CD14-positive monocyte (primary cell): ENCODE measurements around the gene CD320. TPM values are rescaled to one million over a fixed set of nuclear protein-coding genes. Genes with fewer than 3 reads are reported as not detected.
"Not testable (repeated sequence)": the region's sequence is repeated elsewhere in the genome, so short reads cannot be mapped to it uniquely, and the experiment has no call there.

Source experiments
- DNase-seq, 3 donors: peaks; one replicate each; pipeline ENCODE4 v3.0.0-alpha.2; 2011 to 2022
- H2AFZ ChIP-seq: 2 replicates; pipeline ENCODE4 v1.6.0; 2012; ENCODE audit warnings: mild to moderate bottlenecking, low read depth, low read length, inconsistent platforms; ENCODE audit not compliant: insufficient read depth, poor library complexity, severe bottlenecking
- H3K27ac ChIP-seq, 2 donors: 1 replicate in 1 of 2; 2 replicates in 1 of 2; pipeline ENCODE4 v1.5.1; 2012 to 2013; ENCODE audit warnings: low read length in 2 of 2, control low read depth in 1 of 2, inconsistent platforms in 1 of 2, low read depth in 1 of 2, mild to moderate bottlenecking in 1 of 2
- H3K27me3 ChIP-seq, 2 donors: one replicate each; pipeline versions ENCODE4 v1.6.0 to v1.6.1; 2011 to 2013; ENCODE audit warnings: low read length in 2 of 2; ENCODE audit not compliant: control insufficient read depth in 2 of 2, insufficient read depth in 2 of 2
- H3K36me3 ChIP-seq, 2 donors: replicated peaks in 1 of 2; 1 replicate in 1 of 2; 2 replicates in 1 of 2; pipeline versions ENCODE4 v1.5.1 to v1.6.1; 2012 to 2013; ENCODE audit warnings: low read length in 2 of 2, control low read depth in 1 of 2, inconsistent platforms in 1 of 2, mild to moderate bottlenecking in 1 of 2; ENCODE audit not compliant: insufficient read depth in 2 of 2, control insufficient read depth in 1 of 2
- H3K4me1 ChIP-seq, 2 donors: 1 replicate in 1 of 2; 2 replicates in 1 of 2; pipeline versions ENCODE4 v1.5.1 to v1.6.1; 2012 to 2013; ENCODE audit warnings: low read length in 2 of 2, control low read depth in 1 of 2, inconsistent platforms in 1 of 2, mild to moderate bottlenecking in 1 of 2, moderate library complexity in 1 of 2; ENCODE audit not compliant: insufficient read depth in 2 of 2, control insufficient read depth in 1 of 2
- H3K4me2 ChIP-seq: replicated peaks from 2 replicates; pipeline ENCODE3; 2012; ENCODE audit warnings: low read length, moderate library complexity, mild to moderate bottlenecking; ENCODE audit not compliant: poor library complexity, severe bottlenecking; ENCODE audit errors: extremely low read depth
- H3K4me3 ChIP-seq, 3 experiments: fragments of 200-600 bp in 1 of 3; sonication (generic) in 1 of 3; replicated peaks in 1 of 3; 1 replicate in 2 of 3; 2 replicates in 1 of 3; pipeline ENCODE4 v1.5.1; 2011 to 2013; ENCODE audit warnings: low read length in 3 of 3, mild to moderate bottlenecking in 3 of 3, control low read depth in 2 of 3, low read depth in 2 of 3, inconsistent platforms in 1 of 3, moderate library complexity in 1 of 3
- H3K79me2 ChIP-seq: 2 replicates; pipeline ENCODE4 v1.6.0; 2012; ENCODE audit warnings: mild to moderate bottlenecking, control low read depth, inconsistent platforms, low read length, moderate library complexity; ENCODE audit not compliant: insufficient read depth
- H3K9ac ChIP-seq: 2 replicates; pipeline ENCODE4 v1.6.0; 2017; ENCODE audit warnings: low read length, mild to moderate bottlenecking; ENCODE audit not compliant: insufficient read depth, poor library complexity, severe bottlenecking
- H3K9me3 ChIP-seq, 2 donors: replicated peaks in 1 of 2; 1 replicate in 1 of 2; 2 replicates in 1 of 2; pipeline versions ENCODE4 v1.5.1 to v1.6.1; 2012 to 2013; ENCODE audit warnings: low read length in 2 of 2, control low read depth in 1 of 2; ENCODE audit not compliant: control insufficient read depth in 1 of 2, insufficient read depth in 1 of 2
- H4K20me1 ChIP-seq: 2 replicates; pipeline ENCODE4 v1.6.0; 2012; ENCODE audit warnings: mild to moderate bottlenecking, low read length, control low read depth, moderate library complexity; ENCODE audit not compliant: insufficient read depth
- H3K27ac Mint-ChIP-seq, 7 donors: one replicate each; pipeline ENCODE4 v1.8.0; 2020; ENCODE audit warnings: mild to moderate bottlenecking in 7 of 7, mixed read lengths in 7 of 7, moderate library complexity in 6 of 7, inconsistent platforms in 2 of 7
- H3K27me3 Mint-ChIP-seq, 3 donors: one replicate each; pipeline ENCODE4 v1.8.0; 2021 to 2022; ENCODE audit warnings: low read depth in 3 of 3, mild to moderate bottlenecking in 3 of 3, mixed read lengths in 3 of 3, moderate library complexity in 3 of 3, inconsistent platforms in 1 of 3
- H3K36me3 Mint-ChIP-seq, 2 donors: one replicate each; pipeline ENCODE4 v1.8.0; 2020; ENCODE audit warnings: mixed read lengths in 2 of 2, inconsistent platforms in 1 of 2, mild to moderate bottlenecking in 1 of 2
- H3K4me1 Mint-ChIP-seq: one replicate; pipeline ENCODE4 v1.8.0; 2020; ENCODE audit warnings: mild to moderate bottlenecking, mixed read lengths
- H3K4me3 Mint-ChIP-seq, 2 donors: one replicate each; pipeline ENCODE4 v1.8.0; 2020; ENCODE audit warnings: mild to moderate bottlenecking in 2 of 2, mixed read lengths in 2 of 2, moderate library complexity in 1 of 2
- H3K9me3 Mint-ChIP-seq, 7 donors: one replicate each; pipeline ENCODE4 v1.8.0; 2020 to 2022; ENCODE audit warnings: mixed read lengths in 7 of 7, mild to moderate bottlenecking in 6 of 7, moderate library complexity in 6 of 7, inconsistent platforms in 2 of 7
- CTCF ChIP-seq: fragments of 200-600 bp; IDR thresholded peaks from one replicate; pipeline ENCODE4 v1.8.0; 2022; ENCODE audit warnings: antibody characterized with exemption, mild to moderate bottlenecking
- WGBS: methylation state at CpG from one replicate; pipeline ENCODE4 v1.1.5; 2013; ENCODE audit warnings: missing lambda C conversion rate; ENCODE audit not compliant: insufficient coverage; 5-methylcytosine and 5-hydroxymethylcytosine counted together
- intact Hi-C, 2 donors: fragments of 100-400 bp; cut with micrococcal nuclease; formaldehyde crosslinking; loops; one replicate each; pipeline versions ENCODE4 v1.15.0 to v1.15.1; 2023
- polyA plus RNA-seq, 3 donors: library from polyadenylated mRNA; depleted of rRNA in 1 of 3; unstranded in 2 of 3; stranded (reverse) in 1 of 3; fragments of 300-500 nt in 2 of 3; fragments of >200 nt in 1 of 3; fragmentation: Illumina TruSeq in 2 of 3; gene quantifications; 1 replicate in 2 of 3; 2 replicates in 1 of 3; pipeline ENCODE4 v1.2.3, GENCODE V29; 2012 to 2021

CD320 gene
- polyA plus RNA-seq, 3 donors = 0.72 to 2.5 (median 1.0) TPM

- Histone ChIP-seq H3K9ac (no peak overlapping the region), H3K79me2 (no peaks in the 10 kb centered on the region), H3K4me1 (peaks cover 4 to 5% of the 10 kb centered on the region in 2 donors), H2AFZ (no peak overlapping the region), H3K36me3 (no peaks in the 10 kb centered on the region), H3K4me3 (no peak overlapping the region), H3K27ac (no peak overlapping the region), H4K20me1 (no peaks in the 10 kb centered on the region), H3K9me3 (no peaks in the 10 kb centered on the region), H3K27me3 (peaks cover 2 to 10% of the 10 kb centered on the region in 2 donors), H3K4me2 (no peak overlapping the region)
- Mint-ChIP-seq H3K4me1 (peaks cover 15% of the 10 kb centered on the region), H3K36me3 (no peaks in the 10 kb centered on the region), H3K4me3 (no peak overlapping the region), H3K27me3 (peaks cover 24 to 46% (median 41%) of the 10 kb centered on the region in 3 donors), H3K27ac (peak overlapping the region in 1 of 7 donors; percentile 63), H3K9me3 (peaks cover 0 to 4% (median 0%) of the 10 kb centered on the region in 7 donors)
- TF ChIP-seq CTCF = no peak
- DNase-seq = peak; percentile 22 to 67 (median 33)
- WGBS = 73% methylated on average over 6 of the region's 6 CpGs
- intact Hi-C loops = loop anchor here (2.0 to 10.0 kb wide), 3 partner anchors 35 to 219 kb away; partner anchors contain the start of genes MYO1F (in 1 of the 2) and RAB11B (in 1 of the 2)
These were observed 47.7 kb upstream of the CD320 start for GRCh38 chr19:8355631-8356402.

GRCh38 chr19:8352845-8353244 lies 44.7 kb upstream of the CD320 start:
- WGBS = 88% methylated on average over 4 of the region's 5 CpGs
- not testable (repeated sequence) for H2AFZ ChIP-seq, DNase-seq, H4K20me1 ChIP-seq, H3K36me3 ChIP-seq, H3K79me2 ChIP-seq, H3K36me3 Mint-ChIP-seq, H3K9me3 Mint-ChIP-seq, H3K4me3 Mint-ChIP-seq, H3K4me1 ChIP-seq, H3K4me2 ChIP-seq, H3K4me3 ChIP-seq, H3K9ac ChIP-seq, H3K27ac ChIP-seq, H3K9me3 ChIP-seq
- H3K27me3 ChIP-seq = peaks cover 2 to 10% of the 10 kb centered on the region in 2 donors
- H3K27me3 Mint-ChIP-seq = peaks cover 31 to 43% (median 35%) of the 10 kb centered on the region in 3 donors
- intact Hi-C loops = loop anchor here in 1 of 2 donors (10.0 kb wide), 1 partner anchor 222 kb away; the partner anchor contains the start of gene MYO1F
- peak overlapping the region in 1 of 7 donors; percentile 46 for H3K27ac Mint-ChIP-seq
- H3K4me1 Mint-ChIP-seq = peaks cover 15% of the 10 kb centered on the region
